Measurements from ENCODE around the gene GOLGA7B.

Gene GOLGA7B

GRCh38 chr10:97854743-97855142, 5.1 kb downstream of the GOLGA7B start:
- Histone ChIP-seq H3K9ac (ENCODE audit: low read length) (no peak overlapping the region), H3K27ac (ENCODE audit: low read length) (no peak overlapping the region), H3K27me3 (ENCODE audit: control insufficient read depth, insufficient read depth, low read length) (peaks cover 32% of the 10 kb centered on the region), H3K9me3 (ENCODE audit: control insufficient read depth, low read depth, low read length) (no peaks in the 10 kb centered on the region), H3K4me1 (ENCODE audit: control insufficient read depth, low read depth, low read length) (peaks cover 5% of the 10 kb centered on the region), H3K4me3 (ENCODE audit: low read length) (no peak overlapping the region), H3K36me3 (ENCODE audit: control insufficient read depth, low read depth, low read length) (no peaks in the 10 kb centered on the region)

- Histone ChIP-seq H3K9ac (ENCODE audit: low read length) (no peak overlapping the region), H3K9me3 (ENCODE audit: control insufficient read depth, low read depth, low read length) (no peaks in the 10 kb centered on the region), H3K36me3 (ENCODE audit: control insufficient read depth, low read depth, low read length) (no peaks in the 10 kb centered on the region), H3K4me3 (ENCODE audit: low read length) (no peak overlapping the region), H3K4me1 (ENCODE audit: control insufficient read depth, low read depth, low read length) (peaks cover 18% of the 10 kb centered on the region), H3K27me3 (ENCODE audit: control insufficient read depth, insufficient read depth, low read length) (peaks cover 5% of the 10 kb centered on the region), H3K27ac (ENCODE audit: low read length) (no peak overlapping the region)
These were observed 8.4 kb downstream of the GOLGA7B start for GRCh38 chr10:97858001-97858439.

- H3K9me3 ChIP-seq (ENCODE audit: control insufficient read depth, low read depth, low read length): no peaks in the 10 kb centered on the region
- peaks cover 18% of the 10 kb centered on the region for H3K4me1 ChIP-seq (ENCODE audit: control insufficient read depth, low read depth, low read length)
- no peak overlapping the region for H3K4me3 ChIP-seq (ENCODE audit: low read length)
- no peak overlapping the region for H3K27ac ChIP-seq (ENCODE audit: low read length)
- H3K9ac ChIP-seq (ENCODE audit: low read length): no peak overlapping the region
- no peaks in the 10 kb centered on the region for H3K36me3 ChIP-seq (ENCODE audit: control insufficient read depth, low read depth, low read length)
- H3K27me3 ChIP-seq (ENCODE audit: control insufficient read depth, insufficient read depth, low read length): no peaks in the 10 kb centered on the region
These were observed 11.6 kb downstream of the GOLGA7B start for GRCh38 chr10:97861097-97861750.

GRCh38 chr10:97861924-97862323, 12.3 kb downstream of the GOLGA7B start:
- H3K9ac ChIP-seq (ENCODE audit: low read length): no peak overlapping the region
- H3K4me3 ChIP-seq (ENCODE audit: low read length): no peak overlapping the region
- H3K9me3 ChIP-seq (ENCODE audit: control insufficient read depth, low read depth, low read length): no peaks in the 10 kb centered on the region
- no peaks in the 10 kb centered on the region for H3K27me3 ChIP-seq (ENCODE audit: control insufficient read depth, insufficient read depth, low read length)
- H3K36me3 ChIP-seq (ENCODE audit: control insufficient read depth, low read depth, low read length): no peaks in the 10 kb centered on the region
- peaks cover 18% of the 10 kb centered on the region for H3K4me1 ChIP-seq (ENCODE audit: control insufficient read depth, low read depth, low read length)
- no peak overlapping the region for H3K27ac ChIP-seq (ENCODE audit: low read length)

GRCh38 chr10:97863808-97864207, 14.2 kb downstream of the GOLGA7B start:
- Histone ChIP-seq H3K4me1 (ENCODE audit: control insufficient read depth, low read depth, low read length) (peaks cover 18% of the 10 kb centered on the region), H3K4me3 (ENCODE audit: low read length) (no peak overlapping the region), H3K27ac (ENCODE audit: low read length) (no peak overlapping the region), H3K27me3 (ENCODE audit: control insufficient read depth, insufficient read depth, low read length) (no peaks in the 10 kb centered on the region), H3K9me3 (ENCODE audit: control insufficient read depth, low read depth, low read length) (no peaks in the 10 kb centered on the region), H3K9ac (ENCODE audit: low read length) (no peak overlapping the region), H3K36me3 (ENCODE audit: control insufficient read depth, low read depth, low read length) (no peaks in the 10 kb centered on the region)

- Histone ChIP-seq H3K9ac (ENCODE audit: low read length) (no peak overlapping the region), H3K27me3 (ENCODE audit: control insufficient read depth, insufficient read depth, low read length) (no peaks in the 10 kb centered on the region), H3K27ac (ENCODE audit: low read length) (no peak overlapping the region), H3K36me3 (ENCODE audit: control insufficient read depth, low read depth, low read length) (no peaks in the 10 kb centered on the region), H3K4me3 (ENCODE audit: low read length) (no peak overlapping the region), H3K4me1 (ENCODE audit: control insufficient read depth, low read depth, low read length) (peaks cover 34% of the 10 kb centered on the region), H3K9me3 (ENCODE audit: control insufficient read depth, low read depth, low read length) (no peaks in the 10 kb centered on the region)
These were observed 15.8 kb downstream of the GOLGA7B start for GRCh38 chr10:97865488-97865887.

GRCh38 chr10:97866524-97867219, 17.0 kb downstream of the GOLGA7B start:
- H3K27ac ChIP-seq (ENCODE audit: low read length): no peak overlapping the region
- H3K9me3 ChIP-seq (ENCODE audit: control insufficient read depth, low read depth, low read length): no peaks in the 10 kb centered on the region
- H3K27me3 ChIP-seq (ENCODE audit: control insufficient read depth, insufficient read depth, low read length): no peaks in the 10 kb centered on the region
- H3K36me3 ChIP-seq (ENCODE audit: control insufficient read depth, low read depth, low read length): no peaks in the 10 kb centered on the region
- no peak overlapping the region for H3K4me3 ChIP-seq (ENCODE audit: low read length)
- peaks cover 30% of the 10 kb centered on the region for H3K4me1 ChIP-seq (ENCODE audit: control insufficient read depth, low read depth, low read length)
- no peak overlapping the region for H3K9ac ChIP-seq (ENCODE audit: low read length)

GRCh38 chr10:97867220-97867800, 17.7 kb downstream of the GOLGA7B start:
- Histone ChIP-seq H3K4me3 (ENCODE audit: low read length) (no peak overlapping the region), H3K27ac (ENCODE audit: low read length) (no peak overlapping the region), H3K9ac (ENCODE audit: low read length) (no peak overlapping the region), H3K4me1 (ENCODE audit: control insufficient read depth, low read depth, low read length) (peaks cover 23% of the 10 kb centered on the region), H3K9me3 (ENCODE audit: control insufficient read depth, low read depth, low read length) (no peaks in the 10 kb centered on the region), H3K36me3 (ENCODE audit: control insufficient read depth, low read depth, low read length) (no peaks in the 10 kb centered on the region), H3K27me3 (ENCODE audit: control insufficient read depth, insufficient read depth, low read length) (no peaks in the 10 kb centered on the region)

- H3K4me3 ChIP-seq (ENCODE audit: low read length): no peak overlapping the region
- H3K9me3 ChIP-seq (ENCODE audit: control insufficient read depth, low read depth, low read length): no peaks in the 10 kb centered on the region
- H3K36me3 ChIP-seq (ENCODE audit: control insufficient read depth, low read depth, low read length): no peaks in the 10 kb centered on the region
- no peaks in the 10 kb centered on the region for H3K27me3 ChIP-seq (ENCODE audit: control insufficient read depth, insufficient read depth, low read length)
- peaks cover 20% of the 10 kb centered on the region for H3K4me1 ChIP-seq (ENCODE audit: control insufficient read depth, low read depth, low read length)
- no peak overlapping the region for H3K27ac ChIP-seq (ENCODE audit: low read length)
- no peak overlapping the region for H3K9ac ChIP-seq (ENCODE audit: low read length)
These were observed 18.6 kb downstream of the GOLGA7B start for GRCh38 chr10:97868134-97868685.

- H3K27me3 ChIP-seq (ENCODE audit: control insufficient read depth, insufficient read depth, low read length): no peaks in the 10 kb centered on the region
- peaks cover 20% of the 10 kb centered on the region for H3K4me1 ChIP-seq (ENCODE audit: control insufficient read depth, low read depth, low read length)
- no peaks in the 10 kb centered on the region for H3K9me3 ChIP-seq (ENCODE audit: control insufficient read depth, low read depth, low read length)
- no peaks in the 10 kb centered on the region for H3K36me3 ChIP-seq (ENCODE audit: control insufficient read depth, low read depth, low read length)
- no peak overlapping the region for H3K27ac ChIP-seq (ENCODE audit: low read length)
- H3K9ac ChIP-seq (ENCODE audit: low read length): no peak overlapping the region
- no peak overlapping the region for H3K4me3 ChIP-seq (ENCODE audit: low read length)
These were observed 19.7 kb downstream of the GOLGA7B start for GRCh38 chr10:97869091-97870042.

GRCh38 chr10:97870990-97871389, 21.3 kb downstream of the GOLGA7B start:
- no peaks in the 10 kb centered on the region for H3K27me3 ChIP-seq (ENCODE audit: control insufficient read depth, insufficient read depth, low read length)
- H3K27ac ChIP-seq (ENCODE audit: low read length): no peak overlapping the region
- H3K36me3 ChIP-seq (ENCODE audit: control insufficient read depth, low read depth, low read length): no peaks in the 10 kb centered on the region
- no peak overlapping the region for H3K4me3 ChIP-seq (ENCODE audit: low read length)
- H3K9me3 ChIP-seq (ENCODE audit: control insufficient read depth, low read depth, low read length): no peaks in the 10 kb centered on the region
- H3K9ac ChIP-seq (ENCODE audit: low read length): no peak overlapping the region
- peaks cover 20% of the 10 kb centered on the region for H3K4me1 ChIP-seq (ENCODE audit: control insufficient read depth, low read depth, low read length)
